ENCODE measurements around the gene TMEM170B. TPM values are rescaled to one million over a fixed set of nuclear protein-coding genes. Genes with fewer than 3 reads are reported as not detected.
A peak's percentile ranks its signal among the peaks of the same experiment; 100 is the strongest.

The TMEM170B gene
- total and polyA plus RNA-seq, 9 of the 15 experiments (the other 6 are each of a cell fraction or from before 2014, with no cell fraction given): 0.03 to 0.11 (median 0.07) TPM

DNA sequence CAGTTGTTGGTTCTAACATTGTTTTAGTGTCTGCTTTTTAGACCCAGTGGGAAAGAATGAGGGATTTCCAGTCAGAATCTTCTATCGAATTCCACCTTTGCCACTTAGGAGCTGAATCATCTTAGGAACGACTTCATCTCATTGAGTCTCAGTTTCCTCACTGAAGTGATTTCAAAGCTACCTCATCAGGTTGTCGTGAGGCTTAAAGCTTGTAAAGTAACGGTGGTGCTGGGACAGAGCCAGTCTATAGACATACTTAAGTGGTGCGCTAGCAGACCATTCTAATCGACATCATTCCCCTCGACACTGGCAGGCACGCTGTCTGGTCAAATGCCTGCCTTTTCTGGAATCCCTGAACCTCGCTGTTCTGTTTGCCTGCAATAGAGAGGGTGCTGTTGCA lies 55.5 kb downstream of the TMEM170B start (continued):
- TF ChIP-seq ZNF764 (CRISPR knock-in tag; IDR thresholded peaks at IDR 0.05; ENCODE audit: low read depth): no peak

DNA sequence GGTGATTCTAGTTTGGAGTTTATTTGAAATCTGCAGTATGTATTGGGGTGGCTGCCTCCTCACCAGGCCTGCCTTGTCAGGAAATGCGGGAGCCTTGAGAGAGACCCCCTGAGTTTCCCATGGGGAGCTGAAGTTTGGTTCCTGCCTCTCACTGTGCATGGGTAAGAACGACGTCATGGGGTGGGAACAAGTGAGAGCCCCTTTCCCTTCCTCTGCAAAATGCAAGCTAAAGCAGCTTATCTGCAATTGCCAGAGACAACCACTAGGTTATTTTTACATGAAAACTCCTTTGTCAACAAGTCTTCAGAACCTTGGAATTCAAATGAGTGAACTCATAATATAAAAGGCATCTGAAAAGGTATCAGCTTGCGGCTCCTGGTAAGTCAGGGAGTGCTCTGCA lies 58.4 kb downstream of the TMEM170B start:
- POLR2A ChIA-PET: no interaction called here

More for the DNA sequence above, 58.4 kb downstream of the TMEM170B start:
- BruUV-seq (replicated peaks): no TSS peak
- in situ Hi-C loops (cut with MboI): no loop called here
- Histone ChIP-seq H2AFZ (ENCODE audit: low read depth, low read length) (no peak overlapping the region), H3K4me1 (replicated peaks in 1 of 2; ENCODE audit: control insufficient read depth in 2 of 2, insufficient read depth in 2 of 2, low read length in 2 of 2) (peaks cover 0 to 4% of the 10 kb centered on the region in 2 experiments; a peak in 1 of 5 replicates), H3K27me3 (ENCODE audit: control insufficient read depth in 2 of 2, insufficient read depth in 2 of 2, low read length in 2 of 2) (peaks cover 8 to 35% of the 10 kb centered on the region in 2 experiments; a peak in 4 of 5 replicates), H3K4me3 (no peak overlapping the region), H3K36me3 (ENCODE audit: control insufficient read depth, insufficient read depth, low read length) (no peaks in the 10 kb centered on the region), H3K9me3 (replicated peaks; ENCODE audit: control insufficient read depth, insufficient read depth, low read depth, low read length) (no peaks in the 10 kb centered on the region), H3K79me2 (ENCODE audit: control insufficient read depth, insufficient read depth, low read length) (no peaks in the 10 kb centered on the region), H3K4me2 (ENCODE audit: insufficient read depth, low read length) (no peak overlapping the region), H3K27ac (ENCODE audit: extremely low read depth, low read depth, low read length) (no peak overlapping the region), H3K9ac (ENCODE audit: insufficient read depth in 1 of 2, low read depth in 2 of 2, low read length in 2 of 2) (no peak overlapping the region), H4K20me1 (replicated peaks; ENCODE audit: control insufficient read depth, insufficient read depth, low read length) (no peaks in the 10 kb centered on the region), H3K9me1 (ENCODE audit: control insufficient read depth, insufficient read depth, low read length) (no peaks in the 10 kb centered on the region)
- ATAC-seq: peak; percentile 63; the same call in 2 of the 3 replicates
- TF ChIP-seq, protein P1, sequence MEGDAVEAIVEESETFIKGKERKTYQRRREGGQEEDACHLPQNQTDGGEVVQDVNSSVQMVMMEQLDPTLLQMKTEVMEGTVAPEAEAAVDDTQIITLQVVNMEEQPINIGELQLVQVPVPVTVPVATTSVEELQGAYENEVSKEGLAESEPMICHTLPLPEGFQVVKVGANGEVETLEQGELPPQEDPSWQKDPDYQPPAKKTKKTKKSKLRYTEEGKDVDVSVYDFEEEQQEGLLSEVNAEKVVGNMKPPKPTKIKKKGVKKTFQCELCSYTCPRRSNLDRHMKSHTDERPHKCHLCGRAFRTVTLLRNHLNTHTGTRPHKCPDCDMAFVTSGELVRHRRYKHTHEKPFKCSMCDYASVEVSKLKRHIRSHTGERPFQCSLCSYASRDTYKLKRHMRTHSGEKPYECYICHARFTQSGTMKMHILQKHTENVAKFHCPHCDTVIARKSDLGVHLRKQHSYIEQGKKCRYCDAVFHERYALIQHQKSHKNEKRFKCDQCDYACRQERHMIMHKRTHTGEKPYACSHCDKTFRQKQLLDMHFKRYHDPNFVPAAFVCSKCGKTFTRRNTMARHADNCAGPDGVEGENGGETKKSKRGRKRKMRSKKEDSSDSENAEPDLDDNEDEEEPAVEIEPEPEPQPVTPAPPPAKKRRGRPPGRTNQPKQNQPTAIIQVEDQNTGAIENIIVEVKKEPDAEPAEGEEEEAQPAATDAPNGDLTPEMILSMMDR (IDR thresholded peaks at IDR 0.05 in 2 of 3, conservative IDR thresholded peaks at IDR 0.05 in 1 of 3; ENCODE audit: insufficient read depth in 2 of 3, low read depth in 1 of 3, low read length in 3 of 3): peak in 2 of 3 experiments; percentile 48 to 53; a peak in 4 of 6 replicates
- TF ChIP-seq ADNP (tag; IDR thresholded peaks at IDR 0.05): no peak
- intact Hi-C loops (cut with micrococcal nuclease): no loop called here
- CTCF ChIA-PET (ENCODE audit: low intra/inter-chr PET ratio): no interaction called here
- 0% methylated on average over 4 of the region's 4 CpGs for WGBS (ENCODE audit: insufficient coverage, low coverage, missing lambda C conversion rate)
- DNase-seq (ENCODE audit: extremely low read depth in 1 of 4, low spot score in 3 of 4): peak in 1 of 4 experiments; percentile 27
- FAIRE-seq: peak; percentile 75

All from K562 (cell line).